Peyer's patch (tissue), 4 donors: ENCODE measurements around the gene RAB24. TPM values are rescaled to one million over a fixed set of nuclear protein-coding genes. Genes with fewer than 3 reads are reported as not detected.
"Not testable (repeated sequence)": the region's sequence is repeated elsewhere in the genome, so short reads cannot be mapped to it uniquely, and the experiment has no call there.

ENCODE experiments used
- DNase-seq, 3 donors: peaks; one replicate each; pipeline ENCODE4 v3.0.0-alpha.2; 2017 to 2019
- H3K27ac ChIP-seq, 4 donors: fragments of 200-600 bp; sonication (generic); one replicate each; pipeline ENCODE4 v1.5.1; 2016 to 2019
- H3K27me3 ChIP-seq, 2 donors: fragments of 200-600 bp; sonication (generic); one replicate each; pipeline ENCODE4 v1.5.1; 2019
- H3K36me3 ChIP-seq, 3 donors: fragments of 200-600 bp; sonication (generic); one replicate each; pipeline ENCODE4 v1.5.1; 2016 to 2019
- H3K4me1 ChIP-seq, 4 donors: fragments of 200-600 bp; sonication (generic); one replicate each; pipeline ENCODE4 v1.5.1; 2016 to 2019
- H3K4me3 ChIP-seq, 4 donors: fragments of 200-600 bp; sonication (generic); 1 replicate in 3 of 4; 2 replicates in 1 of 4; pipeline ENCODE4 v1.5.1; 2016 to 2019; ENCODE audit warnings: mild to moderate bottlenecking in 1 of 4
- H3K9me3 ChIP-seq, 4 donors: fragments of 200-600 bp; sonication (generic); one replicate each; pipeline ENCODE4 v1.5.1; 2016 to 2019; ENCODE audit warnings: mild to moderate bottlenecking in 1 of 4
- POLR2A ChIP-seq, 2 donors: fragments of 450-650 bp; IDR thresholded peaks; one replicate each; pipeline ENCODE4 v1.5.1; 2017; ENCODE audit warnings: antibody characterized with exemption in 2 of 2, mild to moderate bottlenecking in 2 of 2, moderate library complexity in 2 of 2
- total RNA-seq, 4 donors: library from RNA; depleted of rRNA; stranded (reverse); fragments of >200 nt; gene quantifications; one replicate each; pipeline ENCODE4 v1.1.0, GENCODE V29; 2016
- TF ChIP-seq, protein P1 (sequence below), 6 experiments: fragments of 450-650 bp in 4 of 6; fragments of 200-600 bp in 2 of 6; sonication (generic) in 1 of 6; IDR thresholded peaks; one replicate each; pipeline ENCODE4 v1.5.1; 2017 to 2019; ENCODE audit warnings: antibody characterized with exemption in 6 of 6, mild to moderate bottlenecking in 3 of 6, moderate library complexity in 1 of 6

The RAB24 gene
- total RNA-seq, 4 donors from 2014 or later = 37.0 to 58.6 (median 46.3) TPM

DNA sequence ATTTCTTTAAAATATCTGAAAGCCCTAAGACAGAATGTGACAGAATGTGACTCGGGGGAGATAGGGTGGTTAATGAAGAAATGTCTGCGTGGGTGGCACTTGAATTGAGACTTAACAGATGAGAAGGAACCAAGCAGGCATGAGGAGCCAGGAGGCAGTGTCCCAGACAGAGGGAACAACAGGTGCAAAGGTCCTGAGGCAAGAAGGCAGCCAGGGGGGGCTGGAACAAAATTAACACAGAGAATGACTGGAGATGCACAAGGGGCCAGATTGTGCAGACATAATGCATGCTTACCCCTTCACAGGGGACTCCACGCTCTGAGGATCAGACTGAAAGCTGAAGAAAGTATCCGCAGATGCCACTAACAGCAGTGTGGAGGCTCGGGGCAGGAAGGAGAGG is 46.2 kb upstream of the RAB24 start:
- H3K27me3 ChIP-seq = no peaks in the 10 kb centered on the region
- DNase-seq = no peak
- TF ChIP-seq, protein P1, sequence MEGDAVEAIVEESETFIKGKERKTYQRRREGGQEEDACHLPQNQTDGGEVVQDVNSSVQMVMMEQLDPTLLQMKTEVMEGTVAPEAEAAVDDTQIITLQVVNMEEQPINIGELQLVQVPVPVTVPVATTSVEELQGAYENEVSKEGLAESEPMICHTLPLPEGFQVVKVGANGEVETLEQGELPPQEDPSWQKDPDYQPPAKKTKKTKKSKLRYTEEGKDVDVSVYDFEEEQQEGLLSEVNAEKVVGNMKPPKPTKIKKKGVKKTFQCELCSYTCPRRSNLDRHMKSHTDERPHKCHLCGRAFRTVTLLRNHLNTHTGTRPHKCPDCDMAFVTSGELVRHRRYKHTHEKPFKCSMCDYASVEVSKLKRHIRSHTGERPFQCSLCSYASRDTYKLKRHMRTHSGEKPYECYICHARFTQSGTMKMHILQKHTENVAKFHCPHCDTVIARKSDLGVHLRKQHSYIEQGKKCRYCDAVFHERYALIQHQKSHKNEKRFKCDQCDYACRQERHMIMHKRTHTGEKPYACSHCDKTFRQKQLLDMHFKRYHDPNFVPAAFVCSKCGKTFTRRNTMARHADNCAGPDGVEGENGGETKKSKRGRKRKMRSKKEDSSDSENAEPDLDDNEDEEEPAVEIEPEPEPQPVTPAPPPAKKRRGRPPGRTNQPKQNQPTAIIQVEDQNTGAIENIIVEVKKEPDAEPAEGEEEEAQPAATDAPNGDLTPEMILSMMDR (IDR thresholded peaks at IDR 0.05) = no peak
- TF ChIP-seq POLR2A (IDR thresholded peaks at IDR 0.05) = no peak
- H3K27ac ChIP-seq = no peak overlapping the region
- H3K4me1 ChIP-seq = peaks cover 4 to 22% (median 13%) of the 10 kb centered on the region in 4 donors
- peaks cover 0 to 29% (median 0%) of the 10 kb centered on the region in 3 donors for H3K36me3 ChIP-seq
- no peaks in the 10 kb centered on the region for H3K9me3 ChIP-seq
- H3K4me3 ChIP-seq = peak overlapping the region in 2 of 4 donors; percentile 73 to 86

DNA sequence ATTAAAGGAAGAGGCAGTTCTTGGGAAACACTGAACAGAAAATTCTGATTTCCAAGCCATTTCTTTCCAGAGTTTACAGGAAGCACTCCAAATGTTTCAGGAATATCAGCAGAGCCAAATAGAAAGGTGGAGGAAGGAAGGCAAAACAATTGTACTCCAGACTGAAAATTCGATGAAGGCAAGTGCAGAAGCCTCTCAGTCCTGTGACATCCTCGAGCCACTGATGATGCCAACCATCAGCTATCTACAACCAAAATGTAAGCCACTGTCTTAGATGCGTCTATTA is 45.8 kb upstream of the RAB24 start:
- Histone ChIP-seq H3K27ac (no peak overlapping the region), H3K4me3 (no peak overlapping the region), H3K27me3 (no peaks in the 10 kb centered on the region)

DNA sequence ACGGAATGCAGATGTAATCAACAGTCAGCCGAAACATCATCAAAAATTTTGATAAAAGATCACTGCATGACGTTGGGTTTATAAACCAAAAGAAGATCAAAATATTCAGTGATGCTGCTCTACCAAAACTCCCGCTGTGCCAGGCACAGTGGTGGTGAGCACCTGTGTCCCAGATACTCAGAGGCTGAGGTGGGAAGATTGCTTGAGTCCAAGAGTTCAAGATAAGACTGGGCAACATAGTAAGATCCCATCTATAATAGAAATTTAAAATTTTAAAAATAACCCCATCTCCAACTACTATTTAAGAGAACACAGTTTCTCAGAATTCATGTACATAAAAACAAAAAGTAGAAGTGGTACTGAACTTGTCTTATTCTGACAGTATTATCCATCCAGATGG is 44.2 kb upstream of the RAB24 start:
- TF ChIP-seq, protein P1 (IDR thresholded peaks at IDR 0.05) = no peak
- no peak for TF ChIP-seq POLR2A (IDR thresholded peaks at IDR 0.05)
- Histone ChIP-seq H3K4me1 (peaks cover 4 to 22% (median 13%) of the 10 kb centered on the region in 4 donors), H3K27me3 (no peaks in the 10 kb centered on the region), H3K36me3 (peaks cover 0 to 36% (median 0%) of the 10 kb centered on the region in 3 donors), H3K9me3 (no peaks in the 10 kb centered on the region), H3K4me3 (no peak overlapping the region), H3K27ac (no peak overlapping the region)
- DNase-seq = no peak

More for the DNA sequence above, 45.8 kb upstream of the RAB24 start:
- TF ChIP-seq, protein P1 (IDR thresholded peaks at IDR 0.05) = no peak
- TF ChIP-seq POLR2A (IDR thresholded peaks at IDR 0.05) = no peak
- Histone ChIP-seq H3K36me3 (peaks cover 0 to 29% (median 0%) of the 10 kb centered on the region in 3 donors), H3K9me3 (no peaks in the 10 kb centered on the region), H3K4me1 (peaks cover 4 to 22% (median 13%) of the 10 kb centered on the region in 4 donors)
- DNase-seq = no peak

DNA sequence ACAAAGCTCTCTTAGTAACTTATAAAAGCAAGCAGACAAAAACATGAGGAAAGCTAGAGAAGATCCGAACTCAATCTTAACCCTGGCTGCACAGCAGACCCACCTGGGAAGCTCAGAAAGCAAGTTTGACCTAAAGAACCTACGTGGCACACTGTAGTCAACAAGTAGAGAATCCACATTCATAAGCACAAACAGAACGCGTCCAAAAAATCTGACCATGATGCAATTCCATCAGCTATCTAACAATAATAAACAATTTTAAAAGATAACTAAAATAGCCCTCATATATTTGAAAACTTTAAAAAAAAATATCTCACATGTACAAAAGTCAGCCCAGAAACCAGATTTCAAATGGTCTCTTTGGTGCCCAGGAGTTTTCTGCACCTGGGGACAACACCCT is 43.3 kb upstream of the RAB24 start:
- H3K4me3 ChIP-seq = no peak overlapping the region
- H3K27me3 ChIP-seq = no peaks in the 10 kb centered on the region
- no peak for TF ChIP-seq POLR2A (IDR thresholded peaks at IDR 0.05)
- TF ChIP-seq, protein P1 (IDR thresholded peaks at IDR 0.05) = no peak
- no peak for DNase-seq
- peaks cover 4 to 22% (median 13%) of the 10 kb centered on the region in 4 donors for H3K4me1 ChIP-seq
- no peak overlapping the region for H3K27ac ChIP-seq
- peaks cover 0 to 43% (median 0%) of the 10 kb centered on the region in 3 donors for H3K36me3 ChIP-seq
- H3K9me3 ChIP-seq = no peaks in the 10 kb centered on the region

DNA sequence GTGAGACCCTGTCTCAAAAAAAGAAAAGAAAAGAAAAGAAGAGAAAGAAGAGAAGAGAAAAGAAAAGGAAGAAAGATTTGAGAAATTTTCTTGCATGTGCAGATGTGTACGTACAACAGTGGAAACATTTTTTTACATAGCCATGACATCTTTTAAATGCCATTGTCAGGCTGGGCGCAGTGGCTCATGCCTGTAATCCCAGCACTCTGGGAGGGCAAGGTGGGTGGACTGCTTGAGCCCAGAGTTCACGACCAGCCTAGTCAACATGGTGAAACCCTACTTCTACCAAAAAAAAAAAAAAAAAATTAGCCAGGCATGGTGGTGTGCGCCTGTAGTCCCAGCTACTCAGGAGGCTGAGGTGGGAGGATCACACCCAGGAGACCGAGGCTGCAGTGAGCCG is 41.4 kb upstream of the RAB24 start:
- Histone ChIP-seq H3K36me3 (peaks cover 0 to 52% (median 0%) of the 10 kb centered on the region in 3 donors), H3K27me3 (no peaks in the 10 kb centered on the region), H3K9me3 (no peaks in the 10 kb centered on the region), H3K4me1 (peaks cover 1 to 12% (median 4%) of the 10 kb centered on the region in 4 donors), H3K27ac (no peak overlapping the region), H3K4me3 (no peak overlapping the region)
- TF ChIP-seq POLR2A (IDR thresholded peaks at IDR 0.05) = no peak
- TF ChIP-seq, protein P1 (IDR thresholded peaks at IDR 0.05) = no peak
- DNase-seq = no peak

DNA sequence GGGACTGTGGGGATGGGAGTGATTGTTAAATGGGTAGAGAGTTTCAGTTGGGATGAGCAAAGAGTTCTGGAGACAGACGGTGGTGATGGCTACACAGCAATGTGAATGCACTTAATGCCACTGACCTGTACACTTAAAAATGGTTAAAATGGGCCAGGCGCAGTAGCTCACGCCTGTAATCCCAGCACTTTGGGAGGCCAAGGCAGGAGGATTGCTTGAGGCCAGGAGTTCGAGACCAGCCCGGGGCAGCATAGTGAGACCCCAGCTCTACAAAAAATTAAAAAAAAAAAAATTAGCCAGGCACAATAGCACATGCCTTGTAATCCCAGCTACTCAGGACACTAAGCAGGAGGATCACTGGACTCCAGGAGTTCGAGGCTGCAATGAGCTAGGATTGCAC is 40.3 kb upstream of the RAB24 start:
- Histone ChIP-seq H3K4me1 (peaks cover 0 to under 1% (median 0%) of the 10 kb centered on the region in 4 donors), H3K9me3 (no peaks in the 10 kb centered on the region), H3K36me3 (peaks cover 0 to 49% (median 0%) of the 10 kb centered on the region in 3 donors), H3K27ac (no peak overlapping the region), H3K4me3 (no peak overlapping the region), H3K27me3 (no peaks in the 10 kb centered on the region)
- no peak for DNase-seq
- no peak for TF ChIP-seq POLR2A (IDR thresholded peaks at IDR 0.05)
- TF ChIP-seq, protein P1 (IDR thresholded peaks at IDR 0.05) = no peak

DNA sequence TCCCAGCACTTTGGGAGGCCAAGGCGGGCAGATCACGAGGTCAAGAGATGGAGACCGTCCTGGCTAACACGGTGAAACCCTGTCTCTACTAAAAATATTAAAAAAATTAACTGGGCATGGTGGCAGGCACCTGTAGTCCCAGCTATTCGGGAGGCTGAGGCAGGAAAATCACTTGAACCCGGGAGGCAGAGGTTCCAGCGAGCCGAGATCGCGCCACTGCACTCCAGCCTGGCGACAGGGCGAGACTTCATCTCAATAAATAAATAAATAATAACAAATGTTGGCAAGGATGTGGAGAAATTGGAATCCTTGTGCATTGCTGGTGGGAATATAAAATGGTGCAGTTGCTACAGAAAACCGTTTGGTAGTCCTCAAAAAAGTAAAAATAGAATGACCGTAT is 39.5 kb upstream of the RAB24 start:
- H3K27ac ChIP-seq, H3K9me3 ChIP-seq, H3K27me3 ChIP-seq, H3K4me3 ChIP-seq, H3K4me1 ChIP-seq, DNase-seq: not testable (repeated sequence)
- peaks cover 0 to 56% (median 0%) of the 10 kb centered on the region in 3 donors for H3K36me3 ChIP-seq
